Measurements from ENCODE around the gene HUWE1.

GRCh38 chrX:53677286-53677685, 9.2 kb downstream of the HUWE1 start:
- TF ChIP-seq CTCF (conservative IDR thresholded peaks at IDR 0.05) (no peak), ZFX (IDR thresholded peaks at IDR 0.05) (no peak)
